Activated CD4-positive, alpha-beta memory T cell treated with anti-CD3 and anti-CD28 coated beads, Interleukin-2, amount 10 ng/mL, durations not matched to agents 7 days and 5 days (primary cell): ENCODE results near the gene SAYSD1. TPM values are rescaled to one million over a fixed set of nuclear protein-coding genes. Genes with fewer than 3 reads are reported as not detected.
A peak's percentile ranks its signal among the peaks of the same experiment; 100 is the strongest.

ENCODE experiments used
- CTCF ChIA-PET: fragments of 350-600 bp; sonication (Branson Sonifier 250); formaldehyde crosslinking; loops from one replicate; lab custom pipeline; 2021; ENCODE audit warnings: antibody characterized with exemption, inconsistent platforms; lab: Charles Lee
- POLR2A ChIA-PET: fragments of 350-600 bp; sonication (Branson Sonifier 250); formaldehyde crosslinking; loops from one replicate; lab custom pipeline; 2021; ENCODE audit warnings: antibody characterized with exemption; lab: Charles Lee
- DNase-seq: peaks from one replicate; pipeline ENCODE4 v3.0.0-alpha.2; 2020
- H3K27ac Mint-ChIP-seq: one replicate; pipeline ENCODE4 v1.8.0; 2021; ENCODE audit warnings: mild to moderate bottlenecking, mixed read lengths
- H3K27me3 Mint-ChIP-seq: one replicate; pipeline ENCODE4 v1.8.0; 2021; ENCODE audit warnings: mixed read lengths
- H3K36me3 Mint-ChIP-seq: one replicate; pipeline ENCODE4 v1.8.0; 2021; ENCODE audit warnings: low read depth, mixed read lengths
- H3K4me1 Mint-ChIP-seq: one replicate; pipeline ENCODE4 v1.8.0; 2021; ENCODE audit warnings: mixed read lengths
- H3K4me3 Mint-ChIP-seq: one replicate; pipeline ENCODE4 v1.8.0; 2021; ENCODE audit warnings: mild to moderate bottlenecking, mixed read lengths
- H3K9me3 Mint-ChIP-seq: one replicate; pipeline ENCODE4 v1.8.0; 2021; ENCODE audit warnings: mixed read lengths
- total RNA-seq, 2 experiments: library from RNA; stranded (reverse); gene quantifications; one replicate each; pipeline ENCODE4 v1.2.3, GENCODE V29; 2021

SAYSD1 gene
- total RNA-seq, 2 experiments from 2014 or later = 10.4 to 11.0 TPM

- H3K36me3 Mint-ChIP-seq = no peaks in the 10 kb centered on the region
- no peaks in the 10 kb centered on the region for H3K9me3 Mint-ChIP-seq
- ChIA-PET CTCF (no interaction called here), POLR2A (no interaction called here)
- H3K27me3 Mint-ChIP-seq = peaks cover 59% of the 10 kb centered on the region
- H3K4me3 Mint-ChIP-seq = no peak overlapping the region
- peaks cover 11% of the 10 kb centered on the region for H3K4me1 Mint-ChIP-seq
- DNase-seq = no peak
- H3K27ac Mint-ChIP-seq = no peak overlapping the region
Observed at GRCh38 chr6:39085129-39085797, 29.7 kb downstream of the SAYSD1 start.

DNA sequence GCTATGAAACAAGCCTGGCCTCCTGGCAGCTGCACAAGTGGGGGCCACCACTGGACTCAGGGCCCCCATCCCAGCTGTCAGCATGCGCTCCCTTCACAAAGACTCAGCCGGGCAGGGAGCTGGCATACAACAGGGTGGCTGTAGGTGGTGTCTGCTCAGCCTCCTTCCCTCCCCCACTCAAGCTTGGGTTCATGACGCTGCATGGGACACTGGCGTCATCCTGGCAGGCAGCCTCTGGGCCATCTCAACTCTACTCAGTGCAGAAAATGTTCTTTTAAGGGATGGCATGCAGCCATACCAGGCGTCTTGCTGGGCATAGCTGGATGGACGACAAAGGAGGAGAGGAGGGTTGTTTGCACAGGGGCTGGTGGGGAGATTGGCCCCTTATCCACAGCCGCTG is 30.5 kb downstream of the SAYSD1 start:
- no peak for DNase-seq
- CTCF ChIA-PET = no interaction called here

GRCh38 chr6:39083231-39083634 is 31.8 kb downstream of the SAYSD1 start:
- Mint-ChIP-seq H3K4me1 (peaks cover 11% of the 10 kb centered on the region), H3K4me3 (no peak overlapping the region)
- DNase-seq = no peak

More for the DNA sequence above, 30.5 kb downstream of the SAYSD1 start:
- H3K27ac Mint-ChIP-seq = no peak overlapping the region
- no peak overlapping the region for H3K4me3 Mint-ChIP-seq
- H3K9me3 Mint-ChIP-seq = no peaks in the 10 kb centered on the region
- POLR2A ChIA-PET = no interaction called here
- H3K36me3 Mint-ChIP-seq = no peaks in the 10 kb centered on the region
- H3K4me1 Mint-ChIP-seq = peaks cover 11% of the 10 kb centered on the region
- H3K27me3 Mint-ChIP-seq = peaks cover 53% of the 10 kb centered on the region

GRCh38 chr6:39082310-39082709 is 32.7 kb downstream of the SAYSD1 start:
- Mint-ChIP-seq H3K27ac (no peak overlapping the region), H3K27me3 (peaks cover 35% of the 10 kb centered on the region), H3K9me3 (no peaks in the 10 kb centered on the region), H3K36me3 (no peaks in the 10 kb centered on the region), H3K4me3 (no peak overlapping the region), H3K4me1 (peaks cover 11% of the 10 kb centered on the region)
- CTCF ChIA-PET = no interaction called here
- DNase-seq = no peak
- POLR2A ChIA-PET = no interaction called here

More at GRCh38 chr6:39083231-39083634, 31.8 kb downstream of the SAYSD1 start:
- POLR2A ChIA-PET = no interaction called here
- Mint-ChIP-seq H3K36me3 (no peaks in the 10 kb centered on the region), H3K9me3 (no peaks in the 10 kb centered on the region), H3K27ac (no peak overlapping the region), H3K27me3 (peaks cover 44% of the 10 kb centered on the region)
- CTCF ChIA-PET = no interaction called here

GRCh38 chr6:39080246-39080875 is 34.6 kb downstream of the SAYSD1 start:
- DNase-seq = no peak
- no peak overlapping the region for H3K27ac Mint-ChIP-seq
- CTCF ChIA-PET = no interaction called here

GRCh38 chr6:39079197-39080125 is 35.5 kb downstream of the SAYSD1 start:
- peaks cover 15% of the 10 kb centered on the region for H3K27me3 Mint-ChIP-seq
- ChIA-PET POLR2A (no interaction called here), CTCF (no interaction called here)
- H3K36me3 Mint-ChIP-seq = no peaks in the 10 kb centered on the region
- no peak overlapping the region for H3K27ac Mint-ChIP-seq
- H3K9me3 Mint-ChIP-seq = no peaks in the 10 kb centered on the region
- no peaks in the 10 kb centered on the region for H3K4me1 Mint-ChIP-seq
- H3K4me3 Mint-ChIP-seq = no peak overlapping the region
- DNase-seq = no peak

More at GRCh38 chr6:39080246-39080875, 34.6 kb downstream of the SAYSD1 start:
- no peaks in the 10 kb centered on the region for H3K9me3 Mint-ChIP-seq
- no peaks in the 10 kb centered on the region for H3K4me1 Mint-ChIP-seq
- POLR2A ChIA-PET = no interaction called here
- H3K4me3 Mint-ChIP-seq = no peak overlapping the region
- H3K36me3 Mint-ChIP-seq = no peaks in the 10 kb centered on the region
- peaks cover 16% of the 10 kb centered on the region for H3K27me3 Mint-ChIP-seq

GRCh38 chr6:39078695-39079094 is 36.3 kb downstream of the SAYSD1 start:
- H3K9me3 Mint-ChIP-seq = no peaks in the 10 kb centered on the region
- ChIA-PET POLR2A (no interaction called here), CTCF (no interaction called here)
- no peak overlapping the region for H3K27ac Mint-ChIP-seq
- H3K4me3 Mint-ChIP-seq = no peak overlapping the region
- H3K4me1 Mint-ChIP-seq = no peaks in the 10 kb centered on the region
- DNase-seq = no peak
- H3K27me3 Mint-ChIP-seq = peaks cover 11% of the 10 kb centered on the region
- no peaks in the 10 kb centered on the region for H3K36me3 Mint-ChIP-seq

- POLR2A ChIA-PET = no interaction called here
- CTCF ChIA-PET = no interaction called here
- no peak overlapping the region for H3K4me3 Mint-ChIP-seq
- DNase-seq = peak; percentile 10
- H3K27me3 Mint-ChIP-seq = peaks cover 6% of the 10 kb centered on the region
- no peaks in the 10 kb centered on the region for H3K9me3 Mint-ChIP-seq
- no peaks in the 10 kb centered on the region for H3K4me1 Mint-ChIP-seq
- H3K27ac Mint-ChIP-seq = no peak overlapping the region
- no peaks in the 10 kb centered on the region for H3K36me3 Mint-ChIP-seq
Observed at GRCh38 chr6:39077882-39078594, 36.9 kb downstream of the SAYSD1 start.

GRCh38 chr6:39076623-39077535 is 38.1 kb downstream of the SAYSD1 start:
- no peaks in the 10 kb centered on the region for H3K27me3 Mint-ChIP-seq
- no peak overlapping the region for H3K4me3 Mint-ChIP-seq

DNA sequence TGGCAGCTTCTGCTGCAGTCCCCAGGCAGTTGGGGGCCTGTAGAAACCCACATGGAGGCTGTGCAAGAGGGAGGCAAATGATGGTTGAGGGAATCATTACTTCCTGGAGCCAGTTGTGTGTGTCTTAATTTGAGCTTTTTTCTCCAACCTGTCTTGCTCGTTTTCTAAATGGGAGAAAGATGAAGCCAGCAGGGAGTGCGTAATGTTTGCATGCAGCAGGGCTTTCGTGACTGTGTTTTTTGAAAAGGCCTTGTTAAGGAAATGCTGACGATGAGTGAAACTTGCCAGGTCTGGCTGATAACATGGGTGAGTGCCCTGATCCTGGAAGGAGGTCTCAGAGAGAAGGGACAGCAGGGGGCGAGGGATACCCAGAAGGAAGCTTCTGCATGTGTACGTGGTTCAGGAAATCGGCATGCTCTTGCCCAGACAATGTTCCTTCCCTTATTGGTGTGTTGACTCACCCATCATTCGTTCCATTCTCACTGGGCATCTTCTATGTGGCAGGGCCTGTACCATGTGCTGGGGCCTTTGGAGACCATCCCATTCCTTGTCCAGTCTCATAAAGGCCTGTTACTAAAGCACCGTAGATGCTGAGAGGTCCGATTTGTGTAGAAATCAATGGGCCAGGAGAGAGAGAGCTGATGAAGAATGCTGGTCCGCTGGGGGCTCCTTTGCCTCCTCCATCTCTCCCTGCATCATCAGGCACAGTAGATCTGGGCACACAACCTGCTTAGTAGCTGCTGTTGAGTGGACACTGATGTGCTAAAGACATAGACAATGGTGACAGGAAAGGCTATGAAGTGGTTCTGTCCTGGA is 39.0 kb downstream of the SAYSD1 start:
- H3K4me1 Mint-ChIP-seq = no peaks in the 10 kb centered on the region
- peaks cover 3% of the 10 kb centered on the region for H3K27me3 Mint-ChIP-seq
- ChIA-PET CTCF (no interaction called here), POLR2A (no interaction called here)
- no peak overlapping the region for H3K4me3 Mint-ChIP-seq
- H3K36me3 Mint-ChIP-seq = no peaks in the 10 kb centered on the region
- peak; percentile 11 for DNase-seq
- H3K27ac Mint-ChIP-seq = no peak overlapping the region
- H3K9me3 Mint-ChIP-seq = no peaks in the 10 kb centered on the region

More at GRCh38 chr6:39076623-39077535, 38.1 kb downstream of the SAYSD1 start:
- ChIA-PET POLR2A (no interaction called here), CTCF (no interaction called here)
- Mint-ChIP-seq H3K36me3 (no peaks in the 10 kb centered on the region), H3K4me1 (no peaks in the 10 kb centered on the region), H3K9me3 (no peaks in the 10 kb centered on the region), H3K27ac (no peak overlapping the region)
- DNase-seq = no peak

DNA sequence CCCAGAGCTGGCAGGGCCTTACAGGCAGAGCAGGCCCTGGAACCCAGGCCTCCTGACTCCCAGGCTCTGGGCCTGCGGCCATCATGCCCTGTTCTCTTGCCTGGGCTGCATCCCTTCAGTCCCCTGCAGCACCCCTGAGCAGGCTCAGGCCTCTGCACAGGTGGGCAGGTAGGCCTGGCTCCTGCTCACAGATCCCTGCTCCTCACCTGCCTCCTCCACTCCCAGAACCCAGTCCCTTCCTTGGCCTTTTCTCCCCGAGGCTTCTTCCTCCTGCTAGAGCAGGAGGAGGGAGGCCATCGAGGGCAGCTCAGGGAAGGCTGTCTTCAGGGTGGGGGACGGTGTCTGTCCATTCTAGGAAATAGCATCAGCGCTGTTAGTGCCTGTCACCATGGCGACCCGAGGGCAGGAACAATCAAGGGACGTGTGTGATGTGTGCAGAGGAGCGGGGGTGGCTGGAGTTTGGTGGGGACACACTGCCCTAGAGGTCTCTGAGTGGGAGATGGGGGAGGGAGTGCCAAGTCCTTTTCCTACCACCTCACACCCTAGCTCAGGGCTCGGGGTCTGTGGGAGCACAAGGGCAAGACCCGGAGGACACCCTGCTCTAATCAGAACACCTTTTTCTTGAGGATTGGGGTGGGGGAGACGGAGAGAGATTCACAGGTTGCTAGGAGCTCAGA is 39.8 kb downstream of the SAYSD1 start:
- DNase-seq = peak; percentile 11
- no peaks in the 10 kb centered on the region for H3K9me3 Mint-ChIP-seq
- ChIA-PET POLR2A (no interaction called here), CTCF (no interaction called here)
- H3K27me3 Mint-ChIP-seq = peaks cover 7% of the 10 kb centered on the region
- H3K27ac Mint-ChIP-seq = no peak overlapping the region
- no peak overlapping the region for H3K4me3 Mint-ChIP-seq
- no peaks in the 10 kb centered on the region for H3K4me1 Mint-ChIP-seq
- H3K36me3 Mint-ChIP-seq = no peaks in the 10 kb centered on the region
